ENCODE results near the gene CFAP58. TPM values are rescaled to one million over a fixed set of nuclear protein-coding genes. Genes with fewer than 3 reads are reported as not detected.

Gene CFAP58
- total RNA-seq, 6 experiments from 2014 or later: 0.35 to 1.1 (median 0.41) TPM

- Mint-ChIP-seq H3K9me3 (no peaks in the 10 kb centered on the region), H3K27ac (no peak overlapping the region), H3K36me3 (ENCODE audit: low read depth) (no peaks in the 10 kb centered on the region), H3K4me3 (no peak overlapping the region), H3K27me3 (ENCODE audit: insufficient read depth) (peaks cover 10% of the 10 kb centered on the region), H3K4me1 (ENCODE audit: low read depth) (no peaks in the 10 kb centered on the region)
- DNase-seq: no peak
- TF ChIP-seq CTCF (IDR thresholded peaks at IDR 0.05): no peak
These were observed 26.7 kb downstream of the CFAP58 start for GRCh38 chr10:104380336-104380735.

GRCh38 chr10:104387130-104387888, 33.7 kb downstream of the CFAP58 start:
- H3K27me3 Mint-ChIP-seq (ENCODE audit: insufficient read depth): peaks cover 11% of the 10 kb centered on the region
- no peaks in the 10 kb centered on the region for H3K9me3 Mint-ChIP-seq
- DNase-seq: no peak
- peaks cover 6% of the 10 kb centered on the region; the same call in 1 of the 2 replicates for H3K4me1 Mint-ChIP-seq (ENCODE audit: low read depth)
- H3K4me3 Mint-ChIP-seq: no peak overlapping the region
- H3K36me3 Mint-ChIP-seq (ENCODE audit: low read depth): no peaks in the 10 kb centered on the region
- H3K27ac Mint-ChIP-seq: no peak overlapping the region
- TF ChIP-seq CTCF (IDR thresholded peaks at IDR 0.05): no peak

- H3K36me3 Mint-ChIP-seq (ENCODE audit: low read depth): no peaks in the 10 kb centered on the region
- H3K9me3 Mint-ChIP-seq: no peaks in the 10 kb centered on the region
- DNase-seq: no peak
- no peak for TF ChIP-seq CTCF (IDR thresholded peaks at IDR 0.05)
- H3K27me3 Mint-ChIP-seq (ENCODE audit: insufficient read depth): peaks cover 19% of the 10 kb centered on the region
- H3K27ac Mint-ChIP-seq: no peak overlapping the region
- peaks cover 6% of the 10 kb centered on the region; the same call in 1 of the 2 replicates for H3K4me1 Mint-ChIP-seq (ENCODE audit: low read depth)
- H3K4me3 Mint-ChIP-seq: no peak overlapping the region
These were observed 35.2 kb downstream of the CFAP58 start for GRCh38 chr10:104388830-104389229.

- Mint-ChIP-seq H3K9me3 (no peaks in the 10 kb centered on the region), H3K4me1 (ENCODE audit: low read depth) (peaks cover 6% of the 10 kb centered on the region; the same call in 1 of the 2 replicates), H3K4me3 (no peak overlapping the region), H3K27me3 (ENCODE audit: insufficient read depth) (peaks cover 17% of the 10 kb centered on the region), H3K36me3 (ENCODE audit: low read depth) (no peaks in the 10 kb centered on the region), H3K27ac (no peak overlapping the region)
- no peak for DNase-seq
- TF ChIP-seq CTCF (IDR thresholded peaks at IDR 0.05): no peak
These were observed 37.7 kb downstream of the CFAP58 start for GRCh38 chr10:104391150-104391968.

- no peak for TF ChIP-seq CTCF (IDR thresholded peaks at IDR 0.05)
- H3K4me3 Mint-ChIP-seq: no peak overlapping the region
These were observed 38.3 kb downstream of the CFAP58 start for GRCh38 chr10:104391969-104392296.

More at GRCh38 chr10:104391969-104392296, 38.3 kb downstream of the CFAP58 start:
- Mint-ChIP-seq H3K36me3 (ENCODE audit: low read depth) (no peaks in the 10 kb centered on the region), H3K27me3 (ENCODE audit: insufficient read depth) (peaks cover 19% of the 10 kb centered on the region), H3K9me3 (no peaks in the 10 kb centered on the region), H3K4me1 (ENCODE audit: low read depth) (peaks cover 6% of the 10 kb centered on the region; the same call in 1 of the 2 replicates), H3K27ac (no peak overlapping the region)
- no peak for DNase-seq

Data from HFFc6 (cell line).